Right cardiac atrium (tissue), 5 donors: ENCODE data around the gene PTP4A2. TPM values are rescaled to one million over a fixed set of nuclear protein-coding genes. Genes with fewer than 3 reads are reported as not detected.
"Not testable (repeated sequence)": the region's sequence is repeated elsewhere in the genome, so short reads cannot be mapped to it uniquely, and the experiment has no call there.

Experiments used
- ATAC-seq, 2 donors: fragments of 200-7000 bp; cut with Tn5 transposase; one replicate each; pipeline versions ENCODE4 v1.8.0 to v1.9.1; 2020; ENCODE audit warnings: moderate library complexity in 2 of 2, mild to moderate bottlenecking in 1 of 2
- DNase-seq, 3 donors: peaks; one replicate each; pipeline ENCODE4 v3.0.0-alpha.2; 2020
- H3K27ac ChIP-seq: one replicate; pipeline ENCODE4 v1.5.1; 2013; ENCODE audit warnings: mild to moderate bottlenecking, low read length, control low read depth, moderate library complexity
- H3K27me3 ChIP-seq: one replicate; pipeline ENCODE4 v1.6.1; 2013; ENCODE audit not compliant: control insufficient read depth, insufficient read depth
- H3K4me1 ChIP-seq: one replicate; pipeline ENCODE4 v1.6.1; 2013; ENCODE audit warnings: low read length; ENCODE audit not compliant: control insufficient read depth, insufficient read depth
- H3K4me3 ChIP-seq: one replicate; pipeline ENCODE4 v1.5.1; 2013; ENCODE audit warnings: low read length, control low read depth
- H3K9me3 ChIP-seq: one replicate; pipeline ENCODE4 v1.6.1; 2013; ENCODE audit warnings: low read length; ENCODE audit not compliant: control insufficient read depth
- WGBS: extraction: QIAGEN DNeasy Blood & Tissue Kit; methylation state at CpG from one replicate; pipeline ENCODE4 v1.1.7; 2013; 5-methylcytosine and 5-hydroxymethylcytosine counted together
- intact Hi-C, 4 donors: fragments of 100-400 bp; cut with DNase I; formaldehyde crosslinking; loops; one replicate each; pipeline versions ENCODE4 v1.11.0 to v1.14.0; 2022 to 2023
- polyA plus RNA-seq: library from polyadenylated mRNA; stranded (reverse); fragments of 200-250 nt; gene quantifications from one replicate; pipeline ENCODE4 v1.2.3, GENCODE V29; 2013
- total RNA-seq, 4 donors: library from RNA; stranded (reverse); fragmentation: NEBNext Ultra II Directional; extraction: Animal tissue kit (Norgen Biotek cat#: 25700); gene quantifications; one replicate each; pipeline ENCODE4 v1.2.1, GENCODE V29; 2021
- donor health status: healthy with polysubstance abuse.
- donor health status: DM: no; HTN: yes; CAD: no.
- donor health status: DM: no; HTN: no; CAD: no.
- donor health status: DM: no; HTN: yes; CAD: no; lungs with severe emphysema.
- donor health status: DM: yes; HTN: yes; CAD: no.

PTP4A2 gene
- total and polyA plus RNA-seq, 5 donors = 158 to 558 (median 415) TPM

GRCh38 chr1:31949862-31950261, 11.7 kb upstream of the PTP4A2 start:
- Histone ChIP-seq H3K4me3 (no peak overlapping the region), H3K27ac (no peak overlapping the region), H3K27me3 (no peaks in the 10 kb centered on the region), H3K4me1 (no peaks in the 10 kb centered on the region), H3K9me3 (no peaks in the 10 kb centered on the region)
- DNase-seq = no peak
- WGBS = 94% methylated on average over 1 of the region's 1 CpG
- ATAC-seq = no peak
- intact Hi-C loops = loop anchor here in 1 of 4 donors (10.0 kb wide), 1 partner anchor 115 kb away; no protein-coding TSS in a partner anchor

- H3K27me3 ChIP-seq, ATAC-seq, H3K4me1 ChIP-seq, H3K9me3 ChIP-seq, intact Hi-C loops, H3K4me3 ChIP-seq, DNase-seq: not testable (repeated sequence)
- 99% methylated on average over 10 of the region's 10 CpGs for WGBS
- H3K27ac ChIP-seq = peak overlapping the region; percentile 36
Observed at GRCh38 chr1:31945677-31946076, 7.5 kb upstream of the PTP4A2 start.

GRCh38 chr1:31944205-31945089, 6.3 kb upstream of the PTP4A2 start:
- WGBS = 3% methylated on average over 56 of the region's 56 CpGs
- Histone ChIP-seq H3K9me3 (no peaks in the 10 kb centered on the region), H3K4me1 (no peaks in the 10 kb centered on the region), H3K27ac (peak overlapping the region; percentile 97), H3K27me3 (no peaks in the 10 kb centered on the region), H3K4me3 (peak overlapping the region; percentile 26)
- intact Hi-C loops = no loop called here
- DNase-seq (peak; percentile 96 to 98 (median 97)), ATAC-seq (peak; percentile 94)

- no peak overlapping the region for H3K4me3 ChIP-seq
- H3K27ac ChIP-seq = peak overlapping the region; percentile 97
- H3K27me3 ChIP-seq = no peaks in the 10 kb centered on the region
- no peak for ATAC-seq
- H3K9me3 ChIP-seq = no peaks in the 10 kb centered on the region
- H3K4me1 ChIP-seq = peaks cover 2% of the 10 kb centered on the region
- 69% methylated on average over 3 of the region's 3 CpGs for WGBS
- intact Hi-C loops = no loop called here
- no peak for DNase-seq
Observed at GRCh38 chr1:31943546-31944184, 5.5 kb upstream of the PTP4A2 start.

DNA sequence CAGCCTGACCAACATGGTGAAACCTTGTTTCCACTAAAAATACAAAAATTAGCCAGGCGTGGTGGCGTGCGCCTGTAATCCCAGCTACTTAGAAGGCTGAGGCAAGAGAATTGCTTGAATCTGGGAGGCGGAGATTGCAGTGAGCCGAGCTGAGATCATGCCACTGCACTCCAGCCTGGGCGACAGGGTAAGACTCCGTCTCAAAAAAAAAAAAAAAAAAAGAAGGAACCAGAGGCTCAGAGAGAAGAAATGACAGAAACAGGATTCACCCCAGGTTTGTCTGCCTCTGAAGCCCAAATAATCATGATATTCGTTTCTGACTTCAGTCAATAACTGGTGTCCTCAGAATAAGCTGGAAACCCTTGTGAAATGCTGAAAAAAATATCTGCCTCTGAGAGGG, 3.9 kb upstream of the PTP4A2 start:
- H3K9me3 ChIP-seq, ATAC-seq, H3K27ac ChIP-seq, intact Hi-C loops, H3K4me1 ChIP-seq, DNase-seq, H3K4me3 ChIP-seq, H3K27me3 ChIP-seq: not testable (repeated sequence)
- WGBS = 85% methylated on average over 8 of the region's 8 CpGs

GRCh38 chr1:31939484-31940329, 1.5 kb upstream of the PTP4A2 start:
- Histone ChIP-seq H3K27me3 (no peaks in the 10 kb centered on the region), H3K27ac (peak overlapping the region; percentile 30), H3K9me3 (no peaks in the 10 kb centered on the region), H3K4me1 (peaks cover 6% of the 10 kb centered on the region), H3K4me3 (no peak overlapping the region)
- intact Hi-C loops = no loop called here
- WGBS = 80% methylated on average over 16 of the region's 16 CpGs
- no peak for ATAC-seq
- peak in 1 of 3 donors; percentile 58 for DNase-seq

- Histone ChIP-seq H3K27me3 (no peaks in the 10 kb centered on the region), H3K4me3 (peak overlapping the region; percentile 96), H3K27ac (peak overlapping the region; percentile 95), H3K9me3 (no peaks in the 10 kb centered on the region), H3K4me1 (peaks cover 11% of the 10 kb centered on the region)
- intact Hi-C loops = no loop called here
- DNase-seq (peak; percentile 86 to 95 (median 93)), ATAC-seq (peak; percentile 81 to 82)
- WGBS = under 1% methylated on average over 78 of the region's 78 CpGs
Observed at GRCh38 chr1:31937300-31938183, 626 bp downstream of the PTP4A2 start.

GRCh38 chr1:31936981-31937299, 1.2 kb downstream of the PTP4A2 start:
- Histone ChIP-seq H3K4me3 (peak overlapping the region; percentile 96), H3K27ac (no peak overlapping the region), H3K4me1 (peaks cover 12% of the 10 kb centered on the region), H3K9me3 (no peaks in the 10 kb centered on the region), H3K27me3 (no peaks in the 10 kb centered on the region)
- no peak for ATAC-seq
- no peak for DNase-seq
- 2% methylated on average over 2 of the region's 2 CpGs for WGBS
- intact Hi-C loops = no loop called here

GRCh38 chr1:31936278-31936980, 1.7 kb downstream of the PTP4A2 start:
- 68% methylated on average over 8 of the region's 8 CpGs for WGBS
- no peak overlapping the region for H3K27ac ChIP-seq
- H3K9me3 ChIP-seq = no peaks in the 10 kb centered on the region
- DNase-seq = no peak
- ATAC-seq = no peak
- peaks cover 12% of the 10 kb centered on the region for H3K4me1 ChIP-seq
- no peaks in the 10 kb centered on the region for H3K27me3 ChIP-seq
- intact Hi-C loops = no loop called here
- peak overlapping the region; percentile 96 for H3K4me3 ChIP-seq
